HepG2 (cell line): ENCODE results near the gene PIEZO1. TPM values are rescaled to one million over a fixed set of nuclear protein-coding genes. Genes with fewer than 3 reads are reported as not detected.

Source experiments
- AGO1 ChIP-seq: fragments of 200-400 bp; formaldehyde crosslinking; IDR thresholded peaks from 2 replicates; pipeline ENCODE4 v1.6.1; 2017; ENCODE audit warnings: mild to moderate bottlenecking, low read depth, low read length, moderate library complexity; ENCODE audit not compliant: poor library complexity, severe bottlenecking
- DZIP1 ChIP-seq: sonication (generic); formaldehyde crosslinking; IDR thresholded peaks from 2 replicates; pipeline ENCODE4 v1.5.0; 2020; ENCODE audit warnings: mild to moderate bottlenecking, missing genetic modification reagents
- KDM2A ChIP-seq: sonication (generic); formaldehyde crosslinking; IDR thresholded peaks from 2 replicates; pipeline ENCODE4 v1.4.0; 2020; ENCODE audit warnings: low read depth, missing genetic modification reagents, borderline replicate concordance
- PAF1 ChIP-seq: IDR thresholded peaks from 2 replicates; pipeline ENCODE4 v1.6.1; 2016; ENCODE audit warnings: missing genetic modification reagents, missing compliant biosample characterization
- POLR2A ChIP-seq, 2 experiments: IDR thresholded peaks; 2 replicates each; pipeline ENCODE4 v1.6.1; 2011; ENCODE audit warnings: low read depth in 2 of 2, low read length in 2 of 2, mild to moderate bottlenecking in 1 of 2, moderate library complexity in 1 of 2; ENCODE audit not compliant: insufficient read depth in 1 of 2
- SMAD3 ChIP-seq: sonication (generic); formaldehyde crosslinking; IDR thresholded peaks from 2 replicates; pipeline ENCODE4 v1.4.0; 2020; ENCODE audit warnings: missing genetic modification reagents
- ZBTB3 ChIP-seq: sonication (generic); formaldehyde crosslinking; IDR thresholded peaks from 2 replicates; pipeline ENCODE4 v1.4.0; 2020; ENCODE audit warnings: low read depth, mild to moderate bottlenecking, moderate library complexity, missing genetic modification reagents, borderline replicate concordance
- ZNF136 ChIP-seq: sonication (generic); formaldehyde crosslinking; IDR thresholded peaks from 2 replicates; pipeline ENCODE4 v1.8.1; 2022; ENCODE audit warnings: low read depth, mild to moderate bottlenecking, moderate library complexity, missing genetic modification reagents
- ZNF224 ChIP-seq: sonication (generic); formaldehyde crosslinking; IDR thresholded peaks from 2 replicates; pipeline ENCODE4 v1.5.0; 2020; ENCODE audit warnings: mild to moderate bottlenecking, missing genetic modification reagents
- ZNF274 ChIP-seq: sonication (generic); formaldehyde crosslinking; IDR thresholded peaks from 2 replicates; pipeline ENCODE4 v1.5.1; 2020; ENCODE audit warnings: mild to moderate bottlenecking, missing genetic modification reagents
- ZNF784 ChIP-seq: sonication (generic); formaldehyde crosslinking; IDR thresholded peaks from 2 replicates; pipeline ENCODE4 v1.5.1; 2020; ENCODE audit warnings: missing genetic modification reagents, mild to moderate bottlenecking, borderline replicate concordance
- ZNF883 ChIP-seq: sonication (generic); formaldehyde crosslinking; IDR thresholded peaks from 2 replicates; pipeline ENCODE4 v1.5.1; 2020; ENCODE audit warnings: mild to moderate bottlenecking, missing genetic modification reagents; ENCODE audit errors: not compliant biosample characterization
- ZSCAN21 ChIP-seq: sonication (generic); formaldehyde crosslinking; IDR thresholded peaks from 2 replicates; pipeline ENCODE4 v1.8.0; 2022; ENCODE audit warnings: mild to moderate bottlenecking, missing genetic modification reagents, moderate library complexity, borderline replicate concordance
- polyA plus RNA-seq, 8 experiments: library from polyadenylated mRNA; depleted of rRNA in 3 of 8; stranded (reverse) in 7 of 8; unstranded in 1 of 8; fragments of >200 nt; fragmentation: Illumina TruSeq in 4 of 8; extraction: Trizol in 4 of 8; gene quantifications; 2 replicates each; pipeline versions ENCODE4 v1.2.1 to v1.2.3, GENCODE V29; 2011 to 2016; ENCODE audit warnings: low read depth in 4 of 8, missing spikeins in 1 of 8, mixed read lengths in 1 of 8; ENCODE audit not compliant: insufficient read depth in 1 of 8
- total RNA-seq, 5 experiments: library from RNA; depleted of rRNA; stranded (reverse); fragments of >200 nt; fragmentation: Illumina TruSeq; extraction: Trizol; gene quantifications; 2 replicates each; pipeline ENCODE4 v1.2.3, GENCODE V29; 2016; ENCODE audit warnings: low read depth in 1 of 5
- TF ChIP-seq, protein P1 (sequence below): sonication (generic); formaldehyde crosslinking; IDR thresholded peaks from one replicate; pipeline ENCODE4 v1.5.1; 2020; ENCODE audit warnings: mild to moderate bottlenecking, missing genetic modification reagents; ENCODE audit errors: not compliant biosample characterization

Gene PIEZO1
- total and polyA plus RNA-seq, 2 of the 13 experiments (the other 11 are each of a cell fraction or from before 2014, with no cell fraction given): 67.9 to 85.0 TPM

DNA sequence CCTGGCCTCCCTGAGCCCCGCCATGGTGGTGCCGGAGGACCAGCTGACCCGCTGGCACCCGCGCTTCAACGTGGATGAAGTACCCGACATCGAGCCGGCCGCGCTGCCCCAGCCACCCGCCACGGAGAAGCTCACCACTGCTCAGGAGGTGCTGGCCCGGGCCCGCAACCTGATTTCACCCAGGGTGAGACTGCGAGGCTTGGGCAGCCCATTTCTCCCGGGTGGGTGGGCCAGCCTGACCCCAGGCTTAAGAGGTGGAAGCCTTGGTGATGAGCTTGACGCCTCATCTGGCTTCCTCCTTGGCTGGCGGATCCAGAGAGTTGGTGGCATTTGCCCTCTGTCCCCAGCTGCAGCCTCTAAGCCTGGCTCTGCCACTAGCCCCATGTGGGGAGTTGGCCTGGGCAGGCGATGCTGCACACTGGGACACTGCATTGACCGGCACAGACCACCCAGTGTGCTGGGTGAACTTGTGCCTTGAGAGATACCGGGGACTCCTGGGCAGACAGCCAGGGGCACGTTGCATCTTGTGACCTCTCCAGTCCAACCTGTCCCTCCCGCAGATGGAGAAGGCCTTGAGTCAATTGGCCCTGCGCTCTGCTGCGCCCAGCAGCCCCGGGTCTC lies 21.6 kb upstream of the PIEZO1 start (continued):
- TF ChIP-seq, protein P1, sequence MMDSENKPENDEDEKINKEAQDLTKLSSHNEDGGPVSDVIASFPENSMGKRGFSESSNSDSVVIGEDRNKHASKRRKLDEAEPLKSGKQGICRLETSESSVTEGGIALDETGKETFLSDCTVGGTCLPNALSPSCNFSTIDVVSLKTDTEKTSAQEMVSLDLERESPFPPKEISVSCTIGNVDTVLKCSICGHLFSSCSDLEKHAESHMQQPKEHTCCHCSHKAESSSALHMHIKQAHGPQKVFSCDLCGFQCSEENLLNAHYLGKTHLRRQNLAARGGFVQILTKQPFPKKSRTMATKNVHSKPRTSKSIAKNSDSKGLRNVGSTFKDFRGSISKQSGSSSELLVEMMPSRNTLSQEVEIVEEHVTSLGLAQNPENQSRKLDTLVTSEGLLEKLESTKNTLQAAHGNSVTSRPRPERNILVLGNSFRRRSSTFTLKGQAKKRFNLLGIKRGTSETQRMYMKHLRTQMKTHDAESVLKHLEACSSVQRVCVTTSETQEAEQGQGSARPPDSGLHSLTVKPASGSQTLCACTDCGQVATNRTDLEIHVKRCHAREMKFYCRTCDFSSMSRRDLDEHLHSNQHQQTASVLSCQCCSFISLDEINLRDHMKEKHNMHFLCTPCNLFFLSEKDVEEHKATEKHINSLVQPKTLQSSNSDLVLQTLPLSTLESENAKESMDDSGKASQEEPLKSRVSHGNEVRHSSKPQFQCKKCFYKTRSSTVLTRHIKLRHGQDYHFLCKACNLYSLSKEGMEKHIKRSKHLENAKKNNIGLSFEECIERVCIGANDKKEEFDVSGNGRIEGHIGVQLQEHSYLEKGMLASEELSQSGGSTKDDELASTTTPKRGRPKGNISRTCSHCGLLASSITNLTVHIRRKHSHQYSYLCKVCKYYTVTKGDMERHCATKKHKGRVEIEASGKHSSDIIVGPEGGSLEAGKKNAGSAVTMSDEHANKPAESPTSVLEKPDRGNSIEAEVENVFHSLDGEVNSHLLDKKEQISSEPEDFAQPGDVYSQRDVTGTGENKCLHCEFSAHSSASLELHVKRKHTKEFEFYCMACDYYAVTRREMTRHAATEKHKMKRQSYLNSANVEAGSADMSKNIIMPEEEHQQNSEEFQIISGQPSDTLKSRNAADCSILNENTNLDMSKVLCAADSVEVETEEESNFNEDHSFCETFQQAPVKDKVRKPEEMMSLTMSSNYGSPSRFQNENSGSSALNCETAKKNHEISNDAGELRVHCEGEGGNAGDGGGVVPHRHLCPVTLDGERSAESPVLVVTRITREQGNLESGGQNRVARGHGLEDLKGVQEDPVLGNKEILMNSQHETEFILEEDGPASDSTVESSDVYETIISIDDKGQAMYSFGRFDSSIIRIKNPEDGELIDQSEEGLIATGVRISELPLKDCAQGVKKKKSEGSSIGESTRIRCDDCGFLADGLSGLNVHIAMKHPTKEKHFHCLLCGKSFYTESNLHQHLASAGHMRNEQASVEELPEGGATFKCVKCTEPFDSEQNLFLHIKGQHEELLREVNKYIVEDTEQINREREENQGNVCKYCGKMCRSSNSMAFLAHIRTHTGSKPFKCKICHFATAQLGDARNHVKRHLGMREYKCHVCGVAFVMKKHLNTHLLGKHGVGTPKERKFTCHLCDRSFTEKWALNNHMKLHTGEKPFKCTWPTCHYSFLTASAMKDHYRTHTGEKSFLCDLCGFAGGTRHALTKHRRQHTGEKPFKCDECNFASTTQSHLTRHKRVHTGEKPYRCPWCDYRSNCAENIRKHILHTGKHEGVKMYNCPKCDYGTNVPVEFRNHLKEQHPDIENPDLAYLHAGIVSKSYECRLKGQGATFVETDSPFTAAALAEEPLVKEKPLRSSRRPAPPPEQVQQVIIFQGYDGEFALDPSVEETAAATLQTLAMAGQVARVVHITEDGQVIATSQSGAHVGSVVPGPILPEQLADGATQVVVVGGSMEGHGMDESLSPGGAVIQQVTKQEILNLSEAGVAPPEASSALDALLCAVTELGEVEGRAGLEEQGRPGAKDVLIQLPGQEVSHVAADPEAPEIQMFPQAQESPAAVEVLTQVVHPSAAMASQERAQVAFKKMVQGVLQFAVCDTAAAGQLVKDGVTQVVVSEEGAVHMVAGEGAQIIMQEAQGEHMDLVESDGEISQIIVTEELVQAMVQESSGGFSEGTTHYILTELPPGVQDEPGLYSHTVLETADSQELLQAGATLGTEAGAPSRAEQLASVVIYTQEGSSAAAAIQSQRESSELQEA (CRISPR knock-in tag): peak; percentile 53
- TF ChIP-seq PAF1 (CRISPR knock-in tag): 0 out of 2 replicates have a peak, but pooled peaks have one; percentile 17
- 0 out of 2 replicates have a peak, but pooled peaks have one; percentile 26 for TF ChIP-seq DZIP1 (CRISPR knock-in tag)
- TF ChIP-seq ZNF883: peak; percentile 73
- TF ChIP-seq POLR2A (IDR thresholded peaks at IDR 0.05; ENCODE audit: insufficient read depth in 1 of 2, low read depth in 2 of 2, low read length in 2 of 2): peak in 1 of 2 experiments; percentile 58; a peak in 2 of 4 replicates
- peak; percentile 94 for TF ChIP-seq AGO1
- 0 out of 2 replicates have a peak, but pooled peaks have one; percentile 22 for TF ChIP-seq ZNF136 (CRISPR knock-in tag)
- TF ChIP-seq ZBTB3: no peak
- TF ChIP-seq ZNF274 (CRISPR knock-in tag): 0 out of 2 replicates have a peak, but pooled peaks have one; percentile 25
- TF ChIP-seq ZNF784 (CRISPR knock-in tag): 0 out of 2 replicates have a peak, but pooled peaks have one; percentile 64
- 0 out of 2 replicates have a peak, but pooled peaks have one; percentile 35 for TF ChIP-seq ZNF224 (CRISPR knock-in tag)
- peak; percentile 56; the same call in 1 of the 2 replicates for TF ChIP-seq KDM2A (CRISPR knock-in tag)
- TF ChIP-seq SMAD3 (CRISPR knock-in tag): no peak
- peak; percentile 13; the same call in 1 of the 2 replicates for TF ChIP-seq ZSCAN21
- TF ChIP-seq, all 625 proteins: peak for 24
